Measurements from ENCODE around the gene KLHL11.

KLHL11 gene, protein sequence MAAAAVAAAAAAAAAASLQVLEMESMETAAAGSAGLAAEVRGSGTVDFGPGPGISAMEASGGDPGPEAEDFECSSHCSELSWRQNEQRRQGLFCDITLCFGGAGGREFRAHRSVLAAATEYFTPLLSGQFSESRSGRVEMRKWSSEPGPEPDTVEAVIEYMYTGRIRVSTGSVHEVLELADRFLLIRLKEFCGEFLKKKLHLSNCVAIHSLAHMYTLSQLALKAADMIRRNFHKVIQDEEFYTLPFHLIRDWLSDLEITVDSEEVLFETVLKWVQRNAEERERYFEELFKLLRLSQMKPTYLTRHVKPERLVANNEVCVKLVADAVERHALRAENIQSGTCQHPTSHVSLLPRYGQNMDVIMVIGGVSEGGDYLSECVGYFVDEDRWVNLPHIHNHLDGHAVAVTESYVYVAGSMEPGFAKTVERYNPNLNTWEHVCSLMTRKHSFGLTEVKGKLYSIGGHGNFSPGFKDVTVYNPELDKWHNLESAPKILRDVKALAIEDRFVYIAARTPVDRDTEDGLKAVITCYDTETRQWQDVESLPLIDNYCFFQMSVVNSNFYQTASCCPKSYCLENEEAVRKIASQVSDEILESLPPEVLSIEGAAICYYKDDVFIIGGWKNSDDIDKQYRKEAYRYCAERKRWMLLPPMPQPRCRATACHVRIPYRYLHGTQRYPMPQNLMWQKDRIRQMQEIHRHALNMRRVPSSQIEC

GRCh38 chr17:41864836-41865595 is at the start of gene KLHL11:
TSS of gene KLHL11 (minus strand) at chr17:41865423. CDS start at chr17:41865370, 53 bp downstream.
- DNase-seq (ENCODE audit: low spot score) = peak; percentile 92

DNA sequence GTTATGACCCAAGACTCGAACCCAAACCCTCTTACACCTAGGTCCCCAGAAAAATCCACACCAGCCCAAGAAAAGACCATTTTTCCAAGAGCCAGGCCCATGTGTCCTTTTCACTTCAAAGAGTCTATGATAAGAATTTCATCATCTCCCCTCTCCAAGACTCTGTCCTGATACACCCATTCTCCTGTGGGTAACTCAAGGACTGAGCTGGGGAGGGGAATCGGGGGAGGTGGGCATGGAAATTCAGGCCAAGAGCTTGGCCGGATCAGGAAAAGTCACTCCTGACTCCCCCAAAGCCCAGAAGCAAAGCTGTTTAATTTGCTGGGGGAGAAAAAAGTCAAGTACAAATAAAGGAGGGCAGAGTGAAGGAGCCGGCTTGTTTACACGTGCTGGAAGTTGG is 49.8 kb upstream of the KLHL11 start:
- no peak for DNase-seq (ENCODE audit: low spot score)

DNA sequence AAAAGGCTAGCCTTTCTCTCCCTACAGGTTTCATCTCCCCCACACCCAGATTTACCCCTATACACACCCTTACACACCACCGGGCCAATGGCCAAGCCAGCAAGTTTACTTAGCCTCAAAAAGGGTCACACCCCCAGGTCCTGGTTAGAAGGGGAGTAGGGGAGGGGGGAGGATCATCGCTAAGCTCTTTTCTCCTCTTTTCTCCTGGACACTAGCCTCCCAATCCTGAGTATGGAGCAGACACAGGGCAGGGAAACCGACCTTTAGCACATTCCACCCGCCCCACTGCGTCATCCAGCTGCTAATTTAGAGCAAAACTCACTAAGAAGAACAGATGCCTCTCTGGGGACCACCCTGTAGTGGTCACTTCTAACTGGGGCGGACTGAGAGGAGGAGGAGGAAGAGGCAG is 49.1 kb upstream of the KLHL11 start:
- DNase-seq (ENCODE audit: low spot score) = no peak

GRCh38 chr17:41913798-41914197 is 48.6 kb upstream of the KLHL11 start:
- DNase-seq (ENCODE audit: low spot score) = no peak

DNA sequence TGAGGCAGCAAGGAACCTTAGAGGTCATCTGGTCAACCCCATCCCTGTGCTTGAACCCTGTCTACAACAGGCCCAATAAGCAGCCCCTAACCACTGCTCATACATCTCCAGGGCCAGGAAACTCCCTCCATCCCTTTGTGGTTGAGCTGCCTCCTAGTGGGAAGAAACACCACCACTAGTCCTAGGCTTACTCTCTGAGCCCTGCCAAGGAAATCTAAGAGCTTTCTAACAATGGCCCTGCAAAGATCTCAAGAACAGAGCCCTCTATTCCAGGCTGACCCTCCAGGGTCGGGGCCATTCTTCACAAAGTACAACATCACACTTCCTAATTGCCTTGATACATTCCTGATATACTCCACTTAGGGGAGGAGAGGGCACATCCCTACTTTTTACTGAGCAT is 47.7 kb upstream of the KLHL11 start:
- no peak for DNase-seq (ENCODE audit: low spot score)

- DNase-seq (ENCODE audit: low spot score) = peak; percentile 94
Observed at GRCh38 chr17:41910701-41911391, 45.6 kb upstream of the KLHL11 start.

GRCh38 chr17:41909088-41909487 is 43.9 kb upstream of the KLHL11 start:
- DNase-seq (ENCODE audit: low spot score) = no peak

GRCh38 chr17:41907633-41908539 is 42.7 kb upstream of the KLHL11 start:
- DNase-seq (ENCODE audit: low spot score) = no peak

- DNase-seq (ENCODE audit: low spot score) = no peak
Observed at GRCh38 chr17:41907185-41907556, 41.9 kb upstream of the KLHL11 start.

GRCh38 chr17:41906465-41907184 is 41.4 kb upstream of the KLHL11 start:
- DNase-seq (ENCODE audit: low spot score) = no peak

GRCh38 chr17:41905172-41905571 is 39.9 kb upstream of the KLHL11 start:
- DNase-seq (ENCODE audit: low spot score) = no peak

- DNase-seq (ENCODE audit: low spot score) = no peak
Observed at GRCh38 chr17:41904242-41904841, 39.1 kb upstream of the KLHL11 start.

DNA sequence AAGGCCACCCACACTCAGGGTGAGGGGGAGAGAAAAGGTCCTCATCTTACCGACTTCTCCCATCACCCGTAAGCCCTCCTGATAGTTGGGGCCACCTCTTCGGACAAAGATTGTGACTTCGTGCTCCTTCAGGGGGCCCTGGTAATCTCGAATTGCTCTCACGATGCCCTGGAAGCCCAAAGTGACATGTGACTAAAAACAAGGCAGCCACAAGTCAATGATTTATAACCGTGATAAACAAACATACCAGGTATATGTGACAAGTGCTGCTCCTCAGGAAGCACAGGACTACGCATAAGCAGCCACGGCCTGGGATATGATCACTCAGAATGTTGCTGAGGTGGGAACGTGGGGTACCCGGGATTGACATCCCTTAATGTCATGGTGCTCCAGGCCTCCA is 36.4 kb upstream of the KLHL11 start:
- no peak for DNase-seq (ENCODE audit: low spot score)

- DNase-seq (ENCODE audit: low spot score) = peak; percentile 24
Observed at GRCh38 chr17:41896726-41897125, 31.5 kb upstream of the KLHL11 start.

GRCh38 chr17:41895617-41896016 is 30.4 kb upstream of the KLHL11 start:
- DNase-seq (ENCODE audit: low spot score) = no peak

- peak; percentile 30 for DNase-seq (ENCODE audit: low spot score)
Observed at GRCh38 chr17:41894791-41895331, 29.6 kb upstream of the KLHL11 start.

GRCh38 chr17:41893384-41893783 is 28.2 kb upstream of the KLHL11 start:
- DNase-seq (ENCODE audit: low spot score) = no peak

GRCh38 chr17:41892021-41892376 is 26.8 kb upstream of the KLHL11 start:
- DNase-seq (ENCODE audit: low spot score) = no peak

GRCh38 chr17:41891135-41892020 is 26.2 kb upstream of the KLHL11 start:
- no peak for DNase-seq (ENCODE audit: low spot score)
